Measurements from ENCODE around the gene DGKI.

DNA sequence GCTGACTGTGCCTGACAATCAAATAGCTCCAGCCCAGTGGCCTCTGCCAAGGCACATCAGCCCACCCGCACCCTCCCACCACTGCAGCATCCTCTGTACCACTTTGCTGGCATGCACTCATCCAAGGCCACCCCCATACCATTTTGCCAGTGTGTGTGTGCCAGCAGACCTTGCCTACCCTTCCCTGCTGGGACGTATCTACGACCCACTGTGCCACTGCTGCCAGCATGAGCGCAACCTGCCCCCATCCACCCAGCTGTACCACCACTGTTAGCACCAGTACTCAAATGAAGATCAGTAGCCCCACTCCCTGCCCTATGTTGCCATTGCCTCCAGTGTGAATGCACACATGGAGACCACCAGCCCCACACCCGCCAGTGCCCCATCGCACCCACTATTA lies 353.9 kb downstream of the DGKI start:
- TF ChIP-seq, protein P1, sequence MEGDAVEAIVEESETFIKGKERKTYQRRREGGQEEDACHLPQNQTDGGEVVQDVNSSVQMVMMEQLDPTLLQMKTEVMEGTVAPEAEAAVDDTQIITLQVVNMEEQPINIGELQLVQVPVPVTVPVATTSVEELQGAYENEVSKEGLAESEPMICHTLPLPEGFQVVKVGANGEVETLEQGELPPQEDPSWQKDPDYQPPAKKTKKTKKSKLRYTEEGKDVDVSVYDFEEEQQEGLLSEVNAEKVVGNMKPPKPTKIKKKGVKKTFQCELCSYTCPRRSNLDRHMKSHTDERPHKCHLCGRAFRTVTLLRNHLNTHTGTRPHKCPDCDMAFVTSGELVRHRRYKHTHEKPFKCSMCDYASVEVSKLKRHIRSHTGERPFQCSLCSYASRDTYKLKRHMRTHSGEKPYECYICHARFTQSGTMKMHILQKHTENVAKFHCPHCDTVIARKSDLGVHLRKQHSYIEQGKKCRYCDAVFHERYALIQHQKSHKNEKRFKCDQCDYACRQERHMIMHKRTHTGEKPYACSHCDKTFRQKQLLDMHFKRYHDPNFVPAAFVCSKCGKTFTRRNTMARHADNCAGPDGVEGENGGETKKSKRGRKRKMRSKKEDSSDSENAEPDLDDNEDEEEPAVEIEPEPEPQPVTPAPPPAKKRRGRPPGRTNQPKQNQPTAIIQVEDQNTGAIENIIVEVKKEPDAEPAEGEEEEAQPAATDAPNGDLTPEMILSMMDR (conservative IDR thresholded peaks at IDR 0.05 in 1 of 2, IDR thresholded peaks at IDR 0.05 in 1 of 2; ENCODE audit: low read depth in 1 of 2, low read length in 2 of 2): no peak
- TF ChIP-seq EZH2 (IDR thresholded peaks at IDR 0.05; ENCODE audit: low read length, missing control alignments): no peak
